ENCODE results near the gene KIF1C.
"Not testable (repeated sequence)": the region's sequence is repeated elsewhere in the genome, so short reads cannot be mapped to it uniquely, and the experiment has no call there.

The KIF1C gene

DNA sequence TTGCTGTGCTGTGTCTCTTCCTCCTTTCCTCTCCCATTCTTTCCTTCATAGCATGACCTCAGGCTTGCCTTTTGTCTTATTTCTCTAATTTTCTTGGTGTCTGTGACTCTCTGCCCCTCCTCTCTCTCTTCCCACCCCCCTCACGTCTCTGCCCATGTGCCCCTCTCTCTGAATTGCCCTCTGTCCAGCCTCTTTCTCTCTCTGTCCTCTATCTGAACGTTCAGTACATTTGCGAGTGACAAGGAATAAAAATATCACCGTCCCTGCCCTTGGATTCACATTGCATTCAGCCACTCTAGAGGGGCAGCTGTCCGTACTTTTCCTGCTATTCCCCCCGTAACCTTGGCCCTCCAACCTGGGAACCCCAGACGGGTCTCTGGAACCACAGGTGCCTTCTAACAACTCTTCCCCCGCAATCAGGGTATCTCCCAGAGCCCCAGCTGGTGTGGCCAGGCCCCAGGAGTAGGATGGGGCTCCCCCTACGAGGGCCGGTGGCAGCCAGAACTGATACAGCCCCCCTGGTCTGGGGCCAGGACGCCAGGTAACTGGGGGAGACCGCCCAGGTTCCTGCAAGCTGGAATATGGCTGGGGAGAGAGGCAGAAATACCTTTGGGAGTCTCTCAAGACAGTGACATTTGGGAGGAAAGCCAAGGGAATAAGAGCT, 1.8 kb downstream of the KIF1C start:
- DNase-seq (ENCODE audit: low read depth in 2 of 2, low spot score in 1 of 2), result no peak

GRCh38 chr17:5000237-5000639, 2.5 kb downstream of the KIF1C start:
- no peak for DNase-seq (ENCODE audit: low read depth in 2 of 2, low spot score in 1 of 2)

GRCh38 chr17:5002121-5002788, 4.5 kb downstream of the KIF1C start:
- no peak for DNase-seq (ENCODE audit: low read depth in 2 of 2, low spot score in 1 of 2)

- DNase-seq (ENCODE audit: low read depth in 2 of 2, low spot score in 1 of 2), result no peak
Observed at GRCh38 chr17:5003214-5003867, 5.6 kb downstream of the KIF1C start.

DNA sequence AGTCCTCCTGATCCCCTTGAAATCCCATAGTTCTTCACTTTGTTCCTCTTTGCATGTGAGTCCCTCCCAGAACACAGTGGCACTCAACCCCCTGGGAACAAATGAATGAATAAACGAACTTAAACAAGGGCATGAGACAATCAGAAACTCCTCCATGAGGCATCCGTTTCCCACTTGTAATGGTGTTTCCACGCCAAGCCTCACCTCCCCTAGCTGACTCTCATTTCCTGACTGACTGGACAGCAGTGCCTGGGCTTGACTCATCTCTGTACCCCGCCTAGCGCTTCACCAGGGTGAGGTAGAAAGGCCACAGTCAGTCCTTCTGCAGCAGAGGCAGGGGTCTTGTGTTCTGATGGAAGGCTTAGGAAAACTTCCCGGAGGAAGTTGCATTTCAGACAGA, 14.2 kb downstream of the KIF1C start:
- no peak for DNase-seq (ENCODE audit: low read depth in 2 of 2, low spot score in 1 of 2)

DNA sequence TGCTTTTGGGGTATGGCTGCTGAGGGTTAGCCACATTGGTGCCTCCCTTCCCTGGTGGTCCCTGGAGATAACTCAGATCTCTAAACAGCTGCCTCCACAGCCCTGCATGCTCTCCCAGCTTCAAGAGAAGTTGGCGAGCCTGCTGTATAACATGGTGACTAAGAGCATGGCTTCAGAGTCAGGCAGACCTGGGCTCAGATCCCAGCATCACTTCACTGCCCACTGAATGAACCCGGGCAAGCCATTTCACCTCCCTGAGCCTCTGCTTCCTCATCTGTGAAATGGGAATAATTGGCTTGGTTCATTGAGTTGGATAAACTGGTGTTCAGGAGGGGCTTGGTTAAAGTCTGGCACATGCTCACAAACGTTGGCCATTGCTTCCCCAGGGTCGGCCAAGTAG, 16.6 kb downstream of the KIF1C start:
- no peak for DNase-seq (ENCODE audit: low read depth in 2 of 2, low spot score in 1 of 2)

GRCh38 chr17:5019475-5019956, 21.8 kb downstream of the KIF1C start:
- peak in 1 of 2 donors; percentile 23 for DNase-seq (ENCODE audit: low read depth in 2 of 2, low spot score in 1 of 2)

- DNase-seq (ENCODE audit: low read depth in 2 of 2, low spot score in 1 of 2), result no peak
Observed at GRCh38 chr17:5020502-5021023, 22.8 kb downstream of the KIF1C start.

DNA sequence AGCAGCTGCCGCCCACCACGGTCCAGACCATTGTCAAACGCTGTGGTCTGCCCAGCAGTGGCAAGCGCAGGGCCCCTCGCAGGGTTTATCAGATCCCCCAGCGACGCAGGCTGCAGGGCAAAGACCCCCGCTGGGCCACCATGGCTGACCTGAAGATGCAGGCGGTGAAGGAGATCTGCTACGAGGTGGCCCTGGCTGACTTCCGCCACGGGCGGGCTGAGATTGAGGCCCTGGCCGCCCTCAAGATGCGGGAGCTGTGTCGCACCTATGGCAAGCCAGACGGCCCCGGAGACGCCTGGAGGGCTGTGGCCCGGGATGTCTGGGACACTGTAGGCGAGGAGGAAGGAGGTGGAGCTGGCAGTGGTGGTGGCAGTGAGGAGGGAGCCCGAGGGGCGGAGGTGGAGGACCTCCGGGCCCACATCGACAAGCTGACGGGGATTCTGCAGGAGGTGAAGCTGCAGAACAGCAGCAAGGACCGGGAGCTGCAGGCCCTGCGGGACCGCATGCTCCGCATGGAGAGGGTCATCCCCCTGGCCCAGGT, 24.5 kb downstream of the KIF1C start:
- DNase-seq (ENCODE audit: low read depth in 2 of 2, low spot score in 1 of 2), result no peak

- no peak for DNase-seq (ENCODE audit: low read depth in 2 of 2, low spot score in 1 of 2)
Observed at GRCh38 chr17:5023588-5024147, 25.9 kb downstream of the KIF1C start.

GRCh38 chr17:5024604-5025003, 26.9 kb downstream of the KIF1C start:
- no peak for DNase-seq (ENCODE audit: low read depth in 2 of 2, low spot score in 1 of 2)

DNA sequence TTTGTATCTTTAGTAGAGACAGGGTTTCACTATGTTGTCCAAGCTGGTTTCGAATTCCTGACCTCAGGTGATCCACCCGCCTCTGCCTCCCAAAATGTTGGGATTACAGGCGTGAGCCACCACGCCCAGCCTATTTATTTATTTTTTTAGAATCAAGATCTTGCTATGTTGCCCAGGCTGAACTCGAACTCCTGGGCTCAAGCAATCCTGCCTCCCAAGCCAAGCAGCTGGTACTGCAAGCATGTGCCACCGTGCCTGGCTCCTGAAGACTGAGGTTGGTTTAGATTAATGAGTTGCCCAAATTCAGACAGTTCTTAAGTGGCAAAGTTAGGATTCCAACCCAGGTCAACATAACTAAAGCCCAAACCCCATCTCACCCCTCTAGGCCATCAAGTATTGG, 29.5 kb downstream of the KIF1C start:
- DNase-seq (ENCODE audit: low read depth in 2 of 2, low spot score in 1 of 2), result no peak

GRCh38 chr17:5027916-5028315, 30.2 kb downstream of the KIF1C start:
- no peak for DNase-seq (ENCODE audit: low read depth in 2 of 2, low spot score in 1 of 2)

- DNase-seq (ENCODE audit: low read depth in 2 of 2, low spot score in 1 of 2), result not testable (repeated sequence)
Observed at GRCh38 chr17:5030168-5030567, 32.4 kb downstream of the KIF1C start.

- DNase-seq (ENCODE audit: low read depth in 2 of 2, low spot score in 1 of 2), result peak; percentile 66 to 77
Observed at GRCh38 chr17:5031365-5032082, 33.8 kb downstream of the KIF1C start.

GRCh38 chr17:5032865-5033264, 35.1 kb downstream of the KIF1C start:
- no peak for DNase-seq (ENCODE audit: low read depth in 2 of 2, low spot score in 1 of 2)

GRCh38 chr17:5033352-5034015, 35.7 kb downstream of the KIF1C start:
- DNase-seq (ENCODE audit: low read depth in 2 of 2, low spot score in 1 of 2), result no peak

DNA sequence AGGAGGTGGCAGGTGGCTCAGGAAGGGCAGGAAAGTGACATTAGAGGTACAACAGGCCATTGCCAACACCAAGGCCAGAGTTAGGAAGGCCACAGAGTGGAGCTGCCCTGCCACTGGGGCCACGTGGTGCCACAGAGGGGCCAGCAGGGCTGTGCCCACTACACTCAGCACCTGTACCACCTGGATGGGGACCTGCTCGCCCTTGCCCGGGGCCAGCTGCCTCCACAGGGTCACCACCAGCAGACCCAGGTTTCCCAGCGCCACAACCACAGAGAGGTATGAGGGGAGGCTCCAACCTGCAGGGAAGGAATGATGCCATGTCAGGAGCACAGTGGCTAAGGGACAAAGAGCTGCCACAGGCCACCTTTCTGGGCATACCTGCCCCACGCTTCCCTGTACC, 36.3 kb downstream of the KIF1C start:
- no peak for DNase-seq (ENCODE audit: low read depth in 2 of 2, low spot score in 1 of 2)

- no peak for DNase-seq (ENCODE audit: low read depth in 2 of 2, low spot score in 1 of 2)
Observed at GRCh38 chr17:5034651-5035050, 36.9 kb downstream of the KIF1C start.

GRCh38 chr17:5035315-5035714, 37.6 kb downstream of the KIF1C start, which contains the start of gene SLC52A1:
SLC52A1 (minus strand) TSS chr17:5035426; CDS start chr17:5034606, 820 bp downstream.
- no peak for DNase-seq (ENCODE audit: low read depth in 2 of 2, low spot score in 1 of 2)

Data from stimulated activated CD8-positive, alpha-beta memory T cell treated with anti-CD3 and anti-CD28 coated beads, Interleukin-4, amount 100 ng/mL, for 1 hour (primary cell).